ENCODE data around the gene FBXO40.

GRCh38 chr3:121552379-121552778 is 40.8 kb upstream of the FBXO40 start:
- no peak for TF ChIP-seq RARB (CRISPR knock-in tag; IDR thresholded peaks at IDR 0.05)
- TF ChIP-seq ESRRG (CRISPR knock-in tag; IDR thresholded peaks at IDR 0.05), result no peak
- no peak for TF ChIP-seq SNAI2 (CRISPR knock-in tag; IDR thresholded peaks at IDR 0.05)
- TF ChIP-seq PATZ1 (CRISPR knock-in tag; IDR thresholded peaks at IDR 0.05; ENCODE audit: borderline replicate concordance), result no peak
- TF ChIP-seq ARNTL (CRISPR knock-in tag; IDR thresholded peaks at IDR 0.05; ENCODE audit: borderline replicate concordance, low read depth), result no peak

Measured in SK-N-SH treated with all-trans-retinoic acid at 6 μM for 48 hours (cell line).